Measurements from ENCODE around the gene SNAP91. TPM values are rescaled to one million over a fixed set of nuclear protein-coding genes. Genes with fewer than 3 reads are reported as not detected.

SNAP91 gene
- total RNA-seq, 1 donor: 0.72 TPM

DNA sequence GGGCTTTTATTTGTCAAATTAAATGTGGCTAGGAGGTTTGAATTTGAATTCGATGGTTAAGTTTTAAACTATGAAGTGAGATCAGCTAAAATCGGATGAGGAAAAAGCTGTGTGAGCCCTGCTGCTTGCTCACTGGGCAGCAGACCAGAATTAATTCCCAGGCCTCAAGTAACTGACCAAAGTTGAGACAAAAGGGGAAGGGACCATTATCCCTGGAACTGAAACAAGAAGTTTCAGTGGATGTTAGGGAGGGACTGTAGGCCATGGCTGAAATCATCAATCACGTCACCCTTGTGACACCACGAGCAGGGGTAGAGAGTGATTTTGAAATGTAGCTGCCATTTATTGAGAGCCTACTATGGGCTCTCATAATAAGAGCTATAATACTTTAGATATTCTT lies 203.5 kb downstream of the SNAP91 start:
- TF ChIP-seq, protein P1, sequence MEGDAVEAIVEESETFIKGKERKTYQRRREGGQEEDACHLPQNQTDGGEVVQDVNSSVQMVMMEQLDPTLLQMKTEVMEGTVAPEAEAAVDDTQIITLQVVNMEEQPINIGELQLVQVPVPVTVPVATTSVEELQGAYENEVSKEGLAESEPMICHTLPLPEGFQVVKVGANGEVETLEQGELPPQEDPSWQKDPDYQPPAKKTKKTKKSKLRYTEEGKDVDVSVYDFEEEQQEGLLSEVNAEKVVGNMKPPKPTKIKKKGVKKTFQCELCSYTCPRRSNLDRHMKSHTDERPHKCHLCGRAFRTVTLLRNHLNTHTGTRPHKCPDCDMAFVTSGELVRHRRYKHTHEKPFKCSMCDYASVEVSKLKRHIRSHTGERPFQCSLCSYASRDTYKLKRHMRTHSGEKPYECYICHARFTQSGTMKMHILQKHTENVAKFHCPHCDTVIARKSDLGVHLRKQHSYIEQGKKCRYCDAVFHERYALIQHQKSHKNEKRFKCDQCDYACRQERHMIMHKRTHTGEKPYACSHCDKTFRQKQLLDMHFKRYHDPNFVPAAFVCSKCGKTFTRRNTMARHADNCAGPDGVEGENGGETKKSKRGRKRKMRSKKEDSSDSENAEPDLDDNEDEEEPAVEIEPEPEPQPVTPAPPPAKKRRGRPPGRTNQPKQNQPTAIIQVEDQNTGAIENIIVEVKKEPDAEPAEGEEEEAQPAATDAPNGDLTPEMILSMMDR (IDR thresholded peaks at IDR 0.05; ENCODE audit: extremely low read depth, low read depth, low read length): no peak
- Histone ChIP-seq H3K36me3 (ENCODE audit: insufficient read depth, low read length) (no peaks in the 10 kb centered on the region), H2AFZ (ENCODE audit: low read length) (no peak overlapping the region), H3K79me2 (ENCODE audit: insufficient read depth, low read length) (no peaks in the 10 kb centered on the region), H4K20me1 (ENCODE audit: insufficient read depth, low read length) (no peaks in the 10 kb centered on the region), H3K27me3 (ENCODE audit: insufficient read depth, low read length) (no peaks in the 10 kb centered on the region), H3K4me3 (ENCODE audit: insufficient read depth, low read length) (no peak overlapping the region), H3K27ac (ENCODE audit: low read depth, low read length) (no peak overlapping the region), H3K4me2 (ENCODE audit: insufficient read depth, low read length) (no peak overlapping the region), H3K9me3 (ENCODE audit: low read depth, low read length) (no peaks in the 10 kb centered on the region), H3K4me1 (ENCODE audit: insufficient read depth, low read length) (no peaks in the 10 kb centered on the region)
- no peak for DNase-seq (ENCODE audit: insufficient read length, low spot score, missing footprints)

Other genes starting within 250 kb of the SNAP91 start
- gene PRSS35, start 196.6 kb downstream of the SNAP91 start, total RNA-seq: 1.1 and 1.5 TPM in 2 replicates
- under 0.01 TPM in 1 of 2 replicates, not detected in the other for gene RIPPLY2, start 144.3 kb upstream of the SNAP91 start, total RNA-seq
- gene CYB5R4, start 150.6 kb upstream of the SNAP91 start, total RNA-seq: 6.9 and 8.5 TPM in 2 replicates